ENCODE measurements around the gene MLEC. TPM values are rescaled to one million over a fixed set of nuclear protein-coding genes. Genes with fewer than 3 reads are reported as not detected.

Gene MLEC
- total and polyA plus RNA-seq, 9 of the 15 experiments (the other 6 are each of a cell fraction or from before 2014, with no cell fraction given): 18.5 to 108 (median 57.8) TPM

DNA sequence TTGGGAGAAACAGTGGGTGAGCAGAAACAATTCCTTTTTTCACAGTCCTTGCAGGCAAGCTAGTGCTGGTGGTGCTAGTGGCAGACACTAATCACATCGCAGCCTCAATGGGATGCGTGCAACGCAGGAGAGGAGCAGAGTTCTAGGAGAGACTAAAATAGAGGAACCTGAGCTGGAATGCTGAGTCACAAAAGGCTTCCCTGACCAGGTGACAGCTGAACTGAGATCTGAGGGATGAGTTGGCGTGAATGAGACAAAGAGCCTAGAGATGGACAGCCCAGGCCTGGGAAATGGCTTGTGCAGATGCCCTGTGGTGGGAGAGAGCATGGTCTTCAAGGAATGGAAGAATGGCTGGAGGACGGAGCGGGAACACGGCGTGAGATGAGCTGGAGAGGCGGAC, 64.4 kb downstream of the MLEC start (continued):
- TF ChIP-seq, protein P1, sequence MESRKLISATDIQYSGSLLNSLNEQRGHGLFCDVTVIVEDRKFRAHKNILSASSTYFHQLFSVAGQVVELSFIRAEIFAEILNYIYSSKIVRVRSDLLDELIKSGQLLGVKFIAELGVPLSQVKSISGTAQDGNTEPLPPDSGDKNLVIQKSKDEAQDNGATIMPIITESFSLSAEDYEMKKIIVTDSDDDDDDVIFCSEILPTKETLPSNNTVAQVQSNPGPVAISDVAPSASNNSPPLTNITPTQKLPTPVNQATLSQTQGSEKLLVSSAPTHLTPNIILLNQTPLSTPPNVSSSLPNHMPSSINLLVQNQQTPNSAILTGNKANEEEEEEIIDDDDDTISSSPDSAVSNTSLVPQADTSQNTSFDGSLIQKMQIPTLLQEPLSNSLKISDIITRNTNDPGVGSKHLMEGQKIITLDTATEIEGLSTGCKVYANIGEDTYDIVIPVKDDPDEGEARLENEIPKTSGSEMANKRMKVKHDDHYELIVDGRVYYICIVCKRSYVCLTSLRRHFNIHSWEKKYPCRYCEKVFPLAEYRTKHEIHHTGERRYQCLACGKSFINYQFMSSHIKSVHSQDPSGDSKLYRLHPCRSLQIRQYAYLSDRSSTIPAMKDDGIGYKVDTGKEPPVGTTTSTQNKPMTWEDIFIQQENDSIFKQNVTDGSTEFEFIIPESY (CRISPR knock-in tag; IDR thresholded peaks at IDR 0.05): no peak
- no peak for TF ChIP-seq TCF7 (IDR thresholded peaks at IDR 0.05; ENCODE audit: borderline replicate concordance)
- TF ChIP-seq ZKSCAN3 (CRISPR knock-in tag; IDR thresholded peaks at IDR 0.05): no peak
- no peak for TF ChIP-seq RBM14 (IDR thresholded peaks at IDR 0.05; ENCODE audit: borderline replicate concordance, insufficient read depth, low read depth, low read length)
- no peak for TF ChIP-seq HDAC3 (IDR thresholded peaks at IDR 0.05; ENCODE audit: borderline replicate concordance, partially characterized antibody)
- TF ChIP-seq TEAD4 (IDR thresholded peaks at IDR 0.05; ENCODE audit: low read length): no peak
- no peak for TF ChIP-seq TEAD4 (CRISPR knock-in tag; IDR thresholded peaks at IDR 0.05; ENCODE audit: borderline replicate concordance)
- no peak for TF ChIP-seq ZNF57 (CRISPR knock-in tag; IDR thresholded peaks at IDR 0.05)
- TF ChIP-seq FUS (optimal IDR thresholded peaks at IDR 0.05; ENCODE audit: low read depth, low read length): no peak
- no peak for TF ChIP-seq ZNF507 (tag; conservative IDR thresholded peaks at IDR 0.05)
- TF ChIP-seq, protein P2, sequence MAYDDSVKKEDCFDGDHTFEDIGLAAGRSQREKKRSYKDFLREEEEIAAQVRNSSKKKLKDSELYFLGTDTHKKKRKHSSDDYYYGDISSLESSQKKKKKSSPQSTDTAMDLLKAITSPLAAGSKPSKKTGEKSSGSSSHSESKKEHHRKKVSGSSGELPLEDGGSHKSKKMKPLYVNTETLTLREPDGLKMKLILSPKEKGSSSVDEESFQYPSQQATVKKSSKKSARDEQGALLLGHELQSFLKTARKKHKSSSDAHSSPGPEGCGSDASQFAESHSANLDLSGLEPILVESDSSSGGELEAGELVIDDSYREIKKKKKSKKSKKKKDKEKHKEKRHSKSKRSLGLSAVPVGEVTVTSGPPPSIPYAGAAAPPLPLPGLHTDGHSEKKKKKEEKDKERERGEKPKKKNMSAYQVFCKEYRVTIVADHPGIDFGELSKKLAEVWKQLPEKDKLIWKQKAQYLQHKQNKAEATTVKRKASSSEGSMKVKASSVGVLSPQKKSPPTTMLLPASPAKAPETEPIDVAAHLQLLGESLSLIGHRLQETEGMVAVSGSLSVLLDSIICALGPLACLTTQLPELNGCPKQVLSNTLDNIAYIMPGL (CRISPR knock-in tag; IDR thresholded peaks at IDR 0.05): no peak
- no peak for TF ChIP-seq ZNF124 (CRISPR knock-in tag; IDR thresholded peaks at IDR 0.05)
- TF ChIP-seq ZEB2 (IDR thresholded peaks at IDR 0.05): 0 out of 2 replicates have a peak, but pooled peaks have one; percentile 40
- no peak for TF ChIP-seq FOXJ3 (CRISPR knock-in tag; IDR thresholded peaks at IDR 0.05)
- TF ChIP-seq NCOA4 (IDR thresholded peaks at IDR 0.05; ENCODE audit: partially characterized antibody): no peak
- no peak for TF ChIP-seq PHF8 (IDR thresholded peaks at IDR 0.05; ENCODE audit: borderline replicate concordance, low read length)
- TF ChIP-seq KHSRP (IDR thresholded peaks at IDR 0.05): no peak
- TF ChIP-seq YY1 (IDR thresholded peaks at IDR 0.05; ENCODE audit: borderline replicate concordance in 1 of 3, control insufficient read depth in 1 of 3, extremely low read depth in 1 of 3, insufficient read depth in 3 of 3, insufficient read length in 1 of 3, insufficient replicate concordance in 2 of 3, low read depth in 1 of 3, low read length in 2 of 3): no peak
- TF ChIP-seq, protein P3, sequence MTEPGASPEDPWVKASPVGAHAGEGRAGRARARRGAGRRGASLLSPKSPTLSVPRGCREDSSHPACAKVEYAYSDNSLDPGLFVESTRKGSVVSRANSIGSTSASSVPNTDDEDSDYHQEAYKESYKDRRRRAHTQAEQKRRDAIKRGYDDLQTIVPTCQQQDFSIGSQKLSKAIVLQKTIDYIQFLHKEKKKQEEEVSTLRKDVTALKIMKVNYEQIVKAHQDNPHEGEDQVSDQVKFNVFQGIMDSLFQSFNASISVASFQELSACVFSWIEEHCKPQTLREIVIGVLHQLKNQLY (CRISPR knock-in tag; conservative IDR thresholded peaks at IDR 0.05): no peak
- TF ChIP-seq NRF1 (conservative IDR thresholded peaks at IDR 0.05 in 1 of 2, IDR thresholded peaks at IDR 0.05 in 1 of 2): 0 out of 4 replicates have a peak, but pooled peaks of 1 of the 2 experiments have one; percentile 8
- TF ChIP-seq ZNF780A (CRISPR knock-in tag; IDR thresholded peaks at IDR 0.05): no peak
- no peak for TF ChIP-seq FOXJ2 (tag; IDR thresholded peaks at IDR 0.05)
- TF ChIP-seq SIN3B (IDR thresholded peaks at IDR 0.05; ENCODE audit: low read depth): no peak
- TF ChIP-seq NFE2 (IDR thresholded peaks at IDR 0.05; ENCODE audit: low read depth): peak; percentile 85
- no peak for TF ChIP-seq FOXP1 (CRISPR knock-in tag; IDR thresholded peaks at IDR 0.05)
- TF ChIP-seq ZNF23 (CRISPR knock-in tag; IDR thresholded peaks at IDR 0.05): no peak
- TF ChIP-seq MEIS2 (IDR thresholded peaks at IDR 0.05; ENCODE audit: partially characterized antibody): peak; percentile 36
- no peak for TF ChIP-seq GTF2F1 (IDR thresholded peaks at IDR 0.05; ENCODE audit: low read depth, low read length)
